SK-N-SH (cell line): ENCODE data around the gene YOD1. TPM values are rescaled to one million over a fixed set of nuclear protein-coding genes. Genes with fewer than 3 reads are reported as not detected.

Source experiments
- CTCF ChIA-PET: fragments of 300-600, 350-600 bp; formaldehyde crosslinking; extraction: SDS; loops from one replicate; lab custom pipeline; 2021; lab: Yijun Ruan, JAX
- POLR2A ChIA-PET: fragments of 350-600 bp; sonication (Branson Sonifier 250); formaldehyde crosslinking; extraction: SDS; loops from one replicate; lab custom pipeline; 2020; ENCODE audit warnings: antibody characterized with exemption, inconsistent platforms; lab: Yijun Ruan, JAX
- DNase-seq: peaks from one replicate; pipeline ENCODE4 v3.0.0; 2012
- H2AFZ ChIP-seq: fragments of 200-600 bp; sonication (generic); 2 replicates; pipeline ENCODE4 v1.8.1; 2016; ENCODE audit warnings: antibody characterized with exemption, mild to moderate bottlenecking, low read depth
- H3F3A ChIP-seq: fragments of 200-600 bp; sonication (generic); replicated peaks from 2 replicates; pipeline ENCODE3; 2016; ENCODE audit warnings: antibody characterized with exemption, mild to moderate bottlenecking; ENCODE audit not compliant: insufficient read depth
- H3K27ac ChIP-seq, 2 experiments: fragments of 200-500 bp in 1 of 2; fragments of 200-600 bp in 1 of 2; sonication (Bioruptor generic) in 1 of 2; sonication (generic), shearing (Covaris generic) in 1 of 2; 2 replicates each; pipeline versions ENCODE4 v1.5.1 to v1.6.1; 2014 to 2016; ENCODE audit warnings: low read depth in 2 of 2, inconsistent platforms in 1 of 2, low read length in 1 of 2, mild to moderate bottlenecking in 1 of 2, mixed read lengths in 1 of 2
- H3K27me3 ChIP-seq: fragments of 200-600 bp; sonication (generic), shearing (Covaris generic); 2 replicates; pipeline ENCODE4 v1.6.1; 2016; ENCODE audit warnings: mixed run types; ENCODE audit not compliant: insufficient read depth
- H3K36me3 ChIP-seq, 2 experiments: fragments of 200-500 bp in 1 of 2; fragments of 200-600 bp in 1 of 2; sonication (Bioruptor generic) in 1 of 2; sonication (generic) in 1 of 2; replicated peaks in 1 of 2; 2 replicates each; pipeline versions ENCODE3 to v1.5.1; 2014 to 2016; ENCODE audit warnings: low read length in 1 of 2, mild to moderate bottlenecking in 1 of 2; ENCODE audit not compliant: insufficient read depth in 2 of 2, control insufficient read depth in 1 of 2
- H3K4me1 ChIP-seq, 2 experiments: fragments of 200-500 bp in 1 of 2; fragments of 200-600 bp in 1 of 2; sonication (Bioruptor generic) in 1 of 2; sonication (generic), shearing (Covaris generic) in 1 of 2; 2 replicates each; pipeline versions ENCODE4 v1.5.1 to v1.6.1; 2014 to 2016; ENCODE audit warnings: low read depth in 1 of 2, low read length in 1 of 2, mixed run types in 1 of 2; ENCODE audit not compliant: insufficient read depth in 2 of 2, control insufficient read depth in 1 of 2
- H3K4me2 ChIP-seq: fragments of 200-600 bp; sonication (generic), shearing (Covaris generic); 2 replicates; pipeline ENCODE4 v1.6.1; 2017; ENCODE audit warnings: mixed run types
- H3K4me3 ChIP-seq, 2 experiments: fragments of 200-500 bp in 1 of 2; fragments of 200-600 bp in 1 of 2; sonication (Bioruptor generic) in 1 of 2; sonication (generic), shearing (Covaris generic) in 1 of 2; 2 replicates each; pipeline versions ENCODE4 v1.5.1 to v1.8.1; 2014 to 2016; ENCODE audit warnings: low read depth in 2 of 2, inconsistent platforms in 1 of 2, low read length in 1 of 2, mild to moderate bottlenecking in 1 of 2, mixed read lengths in 1 of 2, moderate library complexity in 1 of 2
- H3K79me2 ChIP-seq: fragments of 200-600 bp; sonication (generic); 2 replicates; pipeline ENCODE4 v1.8.1; 2017; ENCODE audit warnings: mild to moderate bottlenecking; ENCODE audit not compliant: insufficient read depth
- H3K9ac ChIP-seq: fragments of 200-600 bp; sonication (generic); 2 replicates; pipeline ENCODE4 v1.6.1; 2017; ENCODE audit warnings: mixed run types
- H3K9me2 ChIP-seq: fragments of 200-600 bp; sonication (generic); 2 replicates; pipeline ENCODE4 v1.6.1; 2017; ENCODE audit warnings: mixed run types
- H3K9me3 ChIP-seq: fragments of 200-600 bp; sonication (generic); 2 replicates; pipeline ENCODE4 v1.6.1; 2017; ENCODE audit warnings: mixed run types, mild to moderate bottlenecking, moderate library complexity
- H4K20me1 ChIP-seq: fragments of 200-600 bp; sonication (generic); 2 replicates; pipeline ENCODE4 v1.6.1; 2017; ENCODE audit warnings: mild to moderate bottlenecking, mixed run types; ENCODE audit not compliant: insufficient read depth
- ELF1 ChIP-seq: IDR thresholded peaks from 2 replicates; pipeline ENCODE4 v1.4.0; 2012
- EP300 ChIP-seq, 2 experiments: IDR thresholded peaks; 2 replicates each; pipeline versions ENCODE4 v1.4.0 to v1.6.1; 2012; ENCODE audit warnings: borderline replicate concordance in 1 of 2, low read depth in 1 of 2, low read length in 1 of 2
- EZH2phosphoT487 ChIP-seq: fragments of 200-600 bp; sonication (generic); IDR thresholded peaks from 2 replicates; pipeline ENCODE4 v1.6.1; 2017; ENCODE audit warnings: low read depth, mixed run types, mild to moderate bottlenecking, antibody characterized with exemption, moderate library complexity, borderline replicate concordance
- FOSL2 ChIP-seq: IDR thresholded peaks from 2 replicates; pipeline ENCODE4 v1.4.0; 2012; ENCODE audit warnings: low read depth, mild to moderate bottlenecking, moderate library complexity, borderline replicate concordance
- FOXJ3 ChIP-seq: sonication (generic); formaldehyde crosslinking; IDR thresholded peaks from 2 replicates; pipeline ENCODE4 v1.5.1; 2020; ENCODE audit warnings: mild to moderate bottlenecking, missing genetic modification reagents
- IRF3 ChIP-seq: fragments of 150-350 bp; IDR thresholded peaks from 2 replicates; pipeline ENCODE4 v1.6.1; 2016; ENCODE audit warnings: mild to moderate bottlenecking, low read depth, low read length
- MAX ChIP-seq: IDR thresholded peaks from 2 replicates; pipeline ENCODE4 v1.4.0; 2012; ENCODE audit warnings: low read depth
- MEF2A ChIP-seq: IDR thresholded peaks from 2 replicates; pipeline ENCODE4 v1.4.0; 2012; ENCODE audit warnings: low read depth, borderline replicate concordance
- MXI1 ChIP-seq: IDR thresholded peaks from 2 replicates; pipeline ENCODE4 v1.6.1; 2012; ENCODE audit warnings: mild to moderate bottlenecking, low read depth, low read length, improper control_type of control experiment
- NFIC ChIP-seq: IDR thresholded peaks from 2 replicates; pipeline ENCODE4 v1.4.0; 2012; ENCODE audit warnings: borderline replicate concordance
- PBX3 ChIP-seq: IDR thresholded peaks from 2 replicates; pipeline ENCODE4; 2012
- POLR2AphosphoS5 ChIP-seq: IDR thresholded peaks from 2 replicates; pipeline ENCODE4 v1.6.1; 2012; ENCODE audit warnings: low read depth, low read length
- RXRA ChIP-seq: IDR thresholded peaks from 2 replicates; pipeline ENCODE4 v1.4.0; 2012; ENCODE audit warnings: low read depth, mild to moderate bottlenecking, borderline replicate concordance
- SIN3A ChIP-seq: IDR thresholded peaks from 2 replicates; pipeline ENCODE4 v1.6.1; 2012; ENCODE audit warnings: low read depth, mild to moderate bottlenecking, low read length, moderate library complexity, borderline replicate concordance
- SMC3 ChIP-seq: IDR thresholded peaks from 2 replicates; pipeline ENCODE4 v1.6.1; 2012; ENCODE audit warnings: low read depth, low read length, improper control_type of control experiment
- TAF1 ChIP-seq: IDR thresholded peaks from 2 replicates; pipeline ENCODE4 v1.6.1; 2012; ENCODE audit warnings: low read depth, mild to moderate bottlenecking, low read length, moderate library complexity, borderline replicate concordance
- TCF12 ChIP-seq: IDR thresholded peaks from 2 replicates; pipeline ENCODE4 v1.4.0; 2012
- TEAD4 ChIP-seq: IDR thresholded peaks from 2 replicates; pipeline ENCODE4 v1.4.0; 2012; ENCODE audit warnings: mild to moderate bottlenecking, borderline replicate concordance; ENCODE audit not compliant: insufficient read depth
- YY1 ChIP-seq: IDR thresholded peaks from 2 replicates; pipeline ENCODE4 v1.4.0; 2012; ENCODE audit warnings: low read depth, mild to moderate bottlenecking
- WGBS: methylation state at CpG from one replicate; pipeline ENCODE4 v1.1.6; 2017; ENCODE audit warnings: low lambda C conversion rate; 5-methylcytosine and 5-hydroxymethylcytosine counted together
- polyA plus RNA-seq, 3 experiments: library from polyadenylated mRNA; depleted of rRNA; stranded (reverse); fragments of >200 nt; gene quantifications; 2 replicates each; pipeline ENCODE4 v1.2.3, GENCODE V29; 2012
- TF ChIP-seq, protein P1 (sequence below): IDR thresholded peaks from 2 replicates; pipeline ENCODE4 v1.4.0; 2012; ENCODE audit warnings: low read depth, borderline replicate concordance

YOD1 gene
- polyA plus RNA-seq, 1 of the 3 experiments (the other 2 are of a cell fraction), result 0.79 TPM

DNA sequence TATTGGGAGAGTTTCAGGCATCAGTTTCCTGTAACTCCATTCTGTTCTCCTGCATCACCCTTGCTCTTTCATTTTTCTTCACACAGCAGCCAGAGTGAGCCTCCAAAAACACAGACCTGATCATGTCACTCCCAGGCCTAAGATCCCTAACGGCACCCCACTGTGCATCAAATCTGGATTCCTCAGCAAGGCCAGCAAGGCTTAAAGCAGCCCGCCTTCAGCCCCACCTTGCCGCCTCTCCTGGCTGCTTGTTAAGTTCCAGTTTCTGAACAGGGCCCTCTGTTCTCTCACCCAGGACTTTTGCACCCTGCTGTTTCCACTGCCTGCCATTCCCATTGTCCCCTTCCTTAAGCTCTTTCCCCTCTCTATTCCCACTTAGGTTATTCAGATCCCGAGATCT, 47.8 kb downstream of the YOD1 start:
- WGBS, result 80% methylated on average over 4 of the region's 4 CpGs

DNA sequence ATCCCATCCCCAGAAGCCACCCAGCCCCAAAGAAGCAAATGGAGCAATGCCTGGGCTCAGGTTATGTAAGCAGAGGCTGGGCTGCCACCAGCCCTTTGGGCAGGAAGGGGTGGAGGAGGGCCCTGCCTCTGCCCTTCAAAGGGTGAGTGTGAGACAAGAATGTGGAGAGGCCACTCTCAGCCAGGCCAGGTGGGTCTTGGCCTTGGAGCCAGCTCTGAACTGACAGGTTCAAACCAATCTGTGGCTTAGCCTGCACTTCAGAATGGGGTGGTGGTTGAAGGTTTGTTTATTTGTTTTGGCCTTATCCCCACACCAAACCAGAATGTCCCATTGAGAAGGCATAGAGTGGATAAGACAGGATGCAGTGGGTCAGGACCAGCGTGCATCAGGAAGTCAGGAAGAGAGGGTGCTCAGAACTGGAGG, 48.3 kb downstream of the YOD1 start:
- Histone ChIP-seq H3K27ac (no peak overlapping the region), H3K4me2 (no peak overlapping the region), H3K36me3 (no peaks in the 10 kb centered on the region), H3K4me1 (peaks cover 6 to 10% of the 10 kb centered on the region in 2 experiments; a peak in 2 of 4 replicates), H3K9me2 (no peaks in the 10 kb centered on the region), H3K4me3 (no peak overlapping the region), H3F3A (no peaks in the 10 kb centered on the region), H3K9ac (no peak overlapping the region), H3K9me3 (no peaks in the 10 kb centered on the region), H3K27me3 (no peaks in the 10 kb centered on the region), H4K20me1 (no peaks in the 10 kb centered on the region), H3K79me2 (no peaks in the 10 kb centered on the region), H2AFZ (no peak overlapping the region)
- WGBS, result 38% methylated on average over 1 of the region's 1 CpG
- CTCF ChIA-PET, result interaction anchor here (4.3 kb wide), 1 partner anchor 22 kb away, joined by 39 read pairs; no protein-coding TSS in a partner anchor
- POLR2A ChIA-PET, result no interaction called here
- TF ChIP-seq FOXJ3 (CRISPR knock-in tag), result no peak
- TF ChIP-seq EP300 (IDR thresholded peaks at IDR 0.05; ENCODE audit: borderline replicate concordance in 1 of 2, low read depth in 1 of 2, low read length in 1 of 2), result no peak
- TF ChIP-seq PBX3, result no peak
- no peak for TF ChIP-seq NFIC
- TF ChIP-seq MAX, result no peak
- no peak for TF ChIP-seq YY1
- no peak for TF ChIP-seq SIN3A
- TF ChIP-seq MEF2A, result no peak
- TF ChIP-seq POLR2AphosphoS5, result no peak
- no peak for TF ChIP-seq TAF1
- no peak for TF ChIP-seq FOSL2
- TF ChIP-seq TCF12, result no peak
- TF ChIP-seq SMC3, result no peak
- DNase-seq, result no peak

More for the DNA sequence above, 47.8 kb downstream of the YOD1 start:
- no peaks in the 10 kb centered on the region for H3K9me2 ChIP-seq
- H3K9ac ChIP-seq, result no peak overlapping the region
- no peak overlapping the region for H3K4me2 ChIP-seq
- DNase-seq, result no peak
- H3K4me1 ChIP-seq, result peaks cover 6 to 10% of the 10 kb centered on the region in 2 experiments; a peak in 2 of 4 replicates
- CTCF ChIA-PET, result interaction anchor here (1.4 to 4.3 kb wide), 4 partner anchors 19 to 94 kb away, joined by 3 to 39 read pairs (median 4); no protein-coding TSS in a partner anchor
- no peak overlapping the region for H2AFZ ChIP-seq
- H3K27me3 ChIP-seq, result no peaks in the 10 kb centered on the region
- POLR2A ChIA-PET, result no interaction called here
- no peak overlapping the region for H3K4me3 ChIP-seq
- TF ChIP-seq RXRA (no peak), EZH2phosphoT487 (no peak), MXI1 (no peak), POLR2AphosphoS5 (no peak), SMC3 (no peak), MAX (no peak), YY1 (no peak), IRF3 (no peak), TCF12 (no peak), TEAD4 (no peak), ELF1 (no peak)
- TF ChIP-seq, protein P1, sequence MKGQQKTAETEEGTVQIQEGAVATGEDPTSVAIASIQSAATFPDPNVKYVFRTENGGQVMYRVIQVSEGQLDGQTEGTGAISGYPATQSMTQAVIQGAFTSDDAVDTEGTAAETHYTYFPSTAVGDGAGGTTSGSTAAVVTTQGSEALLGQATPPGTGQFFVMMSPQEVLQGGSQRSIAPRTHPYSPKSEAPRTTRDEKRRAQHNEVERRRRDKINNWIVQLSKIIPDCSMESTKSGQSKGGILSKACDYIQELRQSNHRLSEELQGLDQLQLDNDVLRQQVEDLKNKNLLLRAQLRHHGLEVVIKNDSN, result no peak
- H3K9me3 ChIP-seq, result no peaks in the 10 kb centered on the region
- no peaks in the 10 kb centered on the region for H3K36me3 ChIP-seq
- H3K79me2 ChIP-seq, result no peaks in the 10 kb centered on the region
- H3K27ac ChIP-seq, result no peak overlapping the region
- H3F3A ChIP-seq, result no peaks in the 10 kb centered on the region
- no peaks in the 10 kb centered on the region for H4K20me1 ChIP-seq
